Epithelial cell of proximal tubule (primary cell): ENCODE data around the gene USB1. TPM values are rescaled to one million over a fixed set of nuclear protein-coding genes. Genes with fewer than 3 reads are reported as not detected.

ENCODE experiments used
- DNase-seq: peaks from one replicate; pipeline ENCODE4 v3.0.0-alpha.2; 2011; ENCODE audit warnings: low read depth
- H3K4me3 ChIP-seq: 2 replicates; pipeline ENCODE4 v1.5.1; 2011; ENCODE audit warnings: low read depth, mild to moderate bottlenecking, low read length
- total RNA-seq: library from RNA; depleted of rRNA; stranded (reverse); fragments of >200 nt; gene quantifications from 2 replicates; pipeline ENCODE4 v1.2.3, GENCODE V29; 2015
- TF ChIP-seq, protein P1 (sequence below): conservative IDR thresholded peaks from 2 replicates; pipeline ENCODE4 v1.5.1; 2012; ENCODE audit warnings: low read depth, mild to moderate bottlenecking, low read length

Gene USB1
- total RNA-seq, 1 donor from 2014 or later = 31.2 TPM

DNA sequence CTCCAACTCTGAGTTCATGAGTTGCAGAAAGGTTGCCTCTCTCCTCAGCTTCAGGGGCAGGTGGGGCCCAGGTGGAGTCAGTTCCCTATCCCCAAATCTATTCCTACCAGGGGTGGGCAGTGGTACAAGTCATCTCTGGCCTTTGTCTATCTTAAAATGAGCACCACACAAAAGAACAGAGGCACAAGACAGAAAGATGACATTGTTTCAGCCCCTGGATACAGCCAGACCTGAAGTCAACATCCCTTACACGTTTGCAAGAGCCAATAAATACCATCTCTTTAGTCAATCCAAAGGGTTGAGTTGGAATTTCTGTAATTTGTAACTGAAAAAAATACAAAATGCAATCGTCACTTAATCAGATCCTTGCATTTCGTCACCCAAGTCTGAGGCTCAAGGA is 56.6 kb downstream of the USB1 start:
- no peak for DNase-seq
- TF ChIP-seq, protein P1, sequence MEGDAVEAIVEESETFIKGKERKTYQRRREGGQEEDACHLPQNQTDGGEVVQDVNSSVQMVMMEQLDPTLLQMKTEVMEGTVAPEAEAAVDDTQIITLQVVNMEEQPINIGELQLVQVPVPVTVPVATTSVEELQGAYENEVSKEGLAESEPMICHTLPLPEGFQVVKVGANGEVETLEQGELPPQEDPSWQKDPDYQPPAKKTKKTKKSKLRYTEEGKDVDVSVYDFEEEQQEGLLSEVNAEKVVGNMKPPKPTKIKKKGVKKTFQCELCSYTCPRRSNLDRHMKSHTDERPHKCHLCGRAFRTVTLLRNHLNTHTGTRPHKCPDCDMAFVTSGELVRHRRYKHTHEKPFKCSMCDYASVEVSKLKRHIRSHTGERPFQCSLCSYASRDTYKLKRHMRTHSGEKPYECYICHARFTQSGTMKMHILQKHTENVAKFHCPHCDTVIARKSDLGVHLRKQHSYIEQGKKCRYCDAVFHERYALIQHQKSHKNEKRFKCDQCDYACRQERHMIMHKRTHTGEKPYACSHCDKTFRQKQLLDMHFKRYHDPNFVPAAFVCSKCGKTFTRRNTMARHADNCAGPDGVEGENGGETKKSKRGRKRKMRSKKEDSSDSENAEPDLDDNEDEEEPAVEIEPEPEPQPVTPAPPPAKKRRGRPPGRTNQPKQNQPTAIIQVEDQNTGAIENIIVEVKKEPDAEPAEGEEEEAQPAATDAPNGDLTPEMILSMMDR = no peak
- H3K4me3 ChIP-seq = no peak overlapping the region

DNA sequence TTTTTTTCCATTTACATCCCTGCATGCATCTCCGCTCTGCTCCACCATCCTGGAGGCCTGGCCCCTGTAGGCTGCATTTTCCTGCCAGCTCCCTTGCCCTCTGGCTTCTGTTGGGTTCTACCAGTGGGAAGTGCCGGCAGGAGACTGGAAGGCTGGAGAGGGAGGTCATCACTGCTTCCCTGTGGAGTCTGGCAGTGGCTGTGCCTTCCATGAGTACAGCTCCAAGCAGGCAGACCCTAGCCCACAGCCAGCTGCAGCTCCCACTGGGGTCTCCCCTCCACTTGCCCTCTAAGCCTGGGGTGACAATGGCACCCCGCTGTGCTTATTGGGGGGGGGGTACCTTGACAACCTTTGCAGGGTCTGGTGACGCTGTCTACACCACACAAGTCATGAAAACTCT is 61.6 kb downstream of the USB1 start:
- no peak for DNase-seq
- no peak overlapping the region for H3K4me3 ChIP-seq
- TF ChIP-seq, protein P1 = no peak

DNA sequence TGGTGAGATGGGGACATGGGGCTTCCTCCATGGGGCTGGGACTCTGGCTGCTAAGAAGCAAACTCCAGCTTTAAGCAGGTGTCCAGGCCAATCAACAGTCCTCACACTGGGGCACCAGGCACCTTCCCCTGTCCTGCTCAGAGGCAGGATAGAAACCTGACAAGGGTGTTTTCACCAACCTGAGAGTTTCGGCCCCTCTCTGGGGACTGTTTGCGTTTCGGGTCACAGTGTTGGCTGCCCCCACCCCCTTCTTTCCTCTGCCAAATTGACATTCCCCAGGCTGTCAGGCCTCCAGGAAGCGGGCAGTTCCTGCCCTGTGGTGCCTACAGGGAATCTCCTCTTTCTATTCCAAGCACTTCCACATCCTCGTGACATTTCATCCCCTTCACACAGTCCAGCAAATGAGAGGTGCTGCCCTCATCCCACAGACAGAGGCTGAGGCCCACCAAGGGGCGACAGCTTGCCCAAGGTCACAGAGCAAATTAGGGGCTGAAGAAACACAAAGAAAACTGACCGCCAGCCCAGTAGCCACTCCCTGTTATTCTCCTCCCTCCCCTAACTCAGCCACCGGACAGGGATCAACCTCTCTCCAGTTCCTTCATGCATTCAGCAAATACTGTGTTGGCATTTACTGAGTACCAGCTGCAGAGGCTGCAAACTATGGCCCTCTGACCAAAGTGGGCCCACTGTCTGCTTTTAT is 62.3 kb downstream of the USB1 start:
- TF ChIP-seq, protein P1 = no peak
- no peak overlapping the region for H3K4me3 ChIP-seq
- DNase-seq = no peak

DNA sequence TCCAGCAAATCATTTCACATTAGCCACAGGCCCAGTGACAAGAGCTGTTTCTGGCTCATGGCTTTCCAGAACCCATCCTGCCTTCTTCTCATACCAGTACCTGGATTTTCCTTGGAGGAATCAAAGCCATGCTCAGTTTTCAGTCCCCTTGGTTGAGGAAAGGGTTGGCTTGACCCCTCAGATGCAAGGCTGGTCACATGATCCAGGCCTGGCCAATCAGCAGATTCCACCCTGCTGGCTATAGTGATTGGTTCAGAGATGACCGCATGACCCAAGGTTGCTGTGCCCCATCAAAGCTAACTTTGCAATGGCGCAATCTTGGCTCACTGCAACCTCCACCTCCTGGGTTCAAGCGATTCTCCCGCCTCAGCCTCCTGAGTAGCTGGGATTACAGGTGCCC is 69.4 kb downstream of the USB1 start:
- no peak overlapping the region for H3K4me3 ChIP-seq
- DNase-seq = no peak
- TF ChIP-seq, protein P1 = no peak

Other genes starting within 250 kb of the USB1 start
- 79.1 and 86.0 TPM in 2 replicates for gene KIFC3, start 198.9 kb upstream of the USB1 start, total RNA-seq
- under 0.01 and 1.4 TPM in 2 replicates for gene CNGB1, start 30.3 kb upstream of the USB1 start, total RNA-seq
- gene ZNF319, start 735 bp upstream of the USB1 start, total RNA-seq = 3.0 and 9.1 TPM in 2 replicates
- gene MMP15, start 24.3 kb downstream of the USB1 start, total RNA-seq = 24.7 and 36.0 TPM in 2 replicates
- 38.6 and 63.2 TPM in 2 replicates for gene CFAP20, start 128.0 kb downstream of the USB1 start, total RNA-seq
- 20.0 and 20.2 TPM in 2 replicates for gene CSNK2A2, start 196.7 kb downstream of the USB1 start, total RNA-seq